Kidney epithelial cell (primary cell): ENCODE results near the gene KRT2. TPM values are rescaled to one million over a fixed set of nuclear protein-coding genes. Genes with fewer than 3 reads are reported as not detected.

Experiments
- DNase-seq: peaks from one replicate; pipeline ENCODE4 v3.0.0-alpha.2; 2010; ENCODE audit warnings: low read depth
- H3K27me3 ChIP-seq: 2 replicates; pipeline ENCODE4 v1.6.0; 2011; ENCODE audit warnings: low read length; ENCODE audit not compliant: control insufficient read depth, insufficient read depth
- H3K36me3 ChIP-seq: 2 replicates; pipeline ENCODE4 v1.5.1; 2011; ENCODE audit warnings: low read length; ENCODE audit not compliant: control insufficient read depth, insufficient read depth
- H3K4me3 ChIP-seq: 2 replicates; pipeline ENCODE4 v1.5.1; 2011; ENCODE audit warnings: low read depth, mild to moderate bottlenecking, control low read depth, low read length
- CTCF ChIP-seq: IDR thresholded peaks from 2 replicates; pipeline ENCODE4 v1.5.1; 2011; ENCODE audit warnings: mild to moderate bottlenecking, moderate library complexity, low read length, control low read depth, inconsistent platforms; ENCODE audit not compliant: insufficient read depth, poor library complexity, severe bottlenecking
- total RNA-seq: library from RNA; depleted of rRNA; stranded (reverse); fragments of >200 nt; gene quantifications from 2 replicates; pipeline ENCODE4 v1.2.3, GENCODE V29; 2015

KRT2 gene
- total RNA-seq, 1 donor from 2014 or later = not detected

- DNase-seq = no peak
- no peak overlapping the region for H3K4me3 ChIP-seq
- no peaks in the 10 kb centered on the region for H3K36me3 ChIP-seq
- H3K27me3 ChIP-seq = peaks cover 48% of the 10 kb centered on the region
- TF ChIP-seq CTCF = no peak
These were observed 36.5 kb upstream of the KRT2 start for GRCh38 chr12:52688481-52688880.

GRCh38 chr12:52687497-52688385, 35.7 kb upstream of the KRT2 start:
- no peaks in the 10 kb centered on the region for H3K36me3 ChIP-seq
- no peak for TF ChIP-seq CTCF
- peaks cover 43% of the 10 kb centered on the region for H3K27me3 ChIP-seq
- no peak overlapping the region for H3K4me3 ChIP-seq
- DNase-seq = no peak

GRCh38 chr12:52686756-52687487, 34.9 kb upstream of the KRT2 start:
- DNase-seq = no peak
- peaks cover 37% of the 10 kb centered on the region for H3K27me3 ChIP-seq
- no peaks in the 10 kb centered on the region for H3K36me3 ChIP-seq
- no peak for TF ChIP-seq CTCF
- no peak overlapping the region for H3K4me3 ChIP-seq

- no peak for DNase-seq
- TF ChIP-seq CTCF = no peak
- Histone ChIP-seq H3K36me3 (no peaks in the 10 kb centered on the region), H3K4me3 (no peak overlapping the region), H3K27me3 (peaks cover 34% of the 10 kb centered on the region)
These were observed 34.1 kb upstream of the KRT2 start for GRCh38 chr12:52686063-52686462.

GRCh38 chr12:52685406-52685890, 33.4 kb upstream of the KRT2 start:
- no peak for DNase-seq
- TF ChIP-seq CTCF = no peak
- no peaks in the 10 kb centered on the region for H3K36me3 ChIP-seq
- no peak overlapping the region for H3K4me3 ChIP-seq
- H3K27me3 ChIP-seq = peaks cover 27% of the 10 kb centered on the region
